GM21515 (cell line): ENCODE data around the gene LINC00305.
A peak's percentile ranks its signal among the peaks of the same experiment; 100 is the strongest.

Experiments
- ATAC-seq: cut with Tn5 transposase; IDR thresholded peaks from one replicate; pipeline ENCODE4 v1.9.1; 2021; ENCODE audit not compliant: unreplicated experiment

The LINC00305 gene

GRCh38 chr18:64037812-64038414 is 111.0 kb downstream of the LINC00305 start:
- ATAC-seq = peak; percentile 65

GRCh38 chr18:64032312-64032711 is 116.6 kb downstream of the LINC00305 start:
- ATAC-seq = no peak

- ATAC-seq = no peak
These were observed 117.5 kb downstream of the LINC00305 start for GRCh38 chr18:64031411-64031810.
